Tibial nerve (tissue), 4 donors: Measurements from ENCODE around the gene PHYKPL. TPM values are rescaled to one million over a fixed set of nuclear protein-coding genes. Genes with fewer than 3 reads are reported as not detected.

Source experiments
- DNase-seq, 2 donors: peaks; one replicate each; pipeline ENCODE4 v3.0.0-alpha.2; 2019; ENCODE audit warnings: low spot score in 2 of 2
- H3K27ac ChIP-seq, 4 donors: fragments of 200-600 bp; sonication (generic) in 3 of 4; one replicate each; pipeline ENCODE4 v1.5.1; 2017 to 2019; ENCODE audit warnings: mild to moderate bottlenecking in 1 of 4
- H3K27me3 ChIP-seq, 2 donors: fragments of 200-600 bp; sonication (generic) in 1 of 2; one replicate each; pipeline versions ENCODE4 v1.5.1 to v1.6.0; 2017 to 2019
- H3K36me3 ChIP-seq, 3 donors: fragments of 200-600 bp; sonication (generic); one replicate each; pipeline ENCODE4 v1.5.1; 2018 to 2019
- H3K4me1 ChIP-seq, 4 donors: fragments of 200-600 bp; sonication (generic) in 3 of 4; one replicate each; pipeline ENCODE4 v1.5.1; 2017 to 2019
- H3K4me3 ChIP-seq, 4 donors: fragments of 200-600 bp; sonication (generic) in 3 of 4; one replicate each; pipeline ENCODE4 v1.5.1; 2017 to 2019; ENCODE audit warnings: mild to moderate bottlenecking in 1 of 4, moderate library complexity in 1 of 4
- H3K9me3 ChIP-seq, 4 donors: fragments of 200-600 bp; sonication (generic) in 3 of 4; one replicate each; pipeline ENCODE4 v1.5.1; 2017 to 2019
- EP300 ChIP-seq, 2 donors: sonication (generic); formaldehyde crosslinking; IDR thresholded peaks; one replicate each; pipeline ENCODE4 v1.6.1; 2017; ENCODE audit warnings: antibody characterized with exemption in 2 of 2, mild to moderate bottlenecking in 1 of 2
- POLR2A ChIP-seq, 2 donors: fragments of 450-650 bp; IDR thresholded peaks; one replicate each; pipeline ENCODE4 v1.6.1; 2017; ENCODE audit warnings: antibody characterized with exemption in 2 of 2, mild to moderate bottlenecking in 2 of 2, moderate library complexity in 2 of 2
- WGBS, 2 donors: methylation state at CpG; one replicate each; pipeline ENCODE4 v1.1.5; 2018; 5-methylcytosine and 5-hydroxymethylcytosine counted together
- total RNA-seq, 4 donors: library from RNA; depleted of rRNA; stranded (reverse); fragments of >200 nt; gene quantifications; one replicate each; pipeline ENCODE4 v1.1.0, GENCODE V29; 2016
- TF ChIP-seq, protein P1 (sequence below), 5 experiments: fragments of 200-600 bp in 3 of 5; fragments of 450-650 bp in 2 of 5; sonication (generic) in 3 of 5; IDR thresholded peaks; one replicate each; pipeline ENCODE4 v1.5.1; 2016 to 2019; ENCODE audit warnings: antibody characterized with exemption in 5 of 5, mild to moderate bottlenecking in 3 of 5, moderate library complexity in 2 of 5

The PHYKPL gene
- total RNA-seq, 4 donors from 2014 or later: 77.2 to 121 (median 97.1) TPM

DNA sequence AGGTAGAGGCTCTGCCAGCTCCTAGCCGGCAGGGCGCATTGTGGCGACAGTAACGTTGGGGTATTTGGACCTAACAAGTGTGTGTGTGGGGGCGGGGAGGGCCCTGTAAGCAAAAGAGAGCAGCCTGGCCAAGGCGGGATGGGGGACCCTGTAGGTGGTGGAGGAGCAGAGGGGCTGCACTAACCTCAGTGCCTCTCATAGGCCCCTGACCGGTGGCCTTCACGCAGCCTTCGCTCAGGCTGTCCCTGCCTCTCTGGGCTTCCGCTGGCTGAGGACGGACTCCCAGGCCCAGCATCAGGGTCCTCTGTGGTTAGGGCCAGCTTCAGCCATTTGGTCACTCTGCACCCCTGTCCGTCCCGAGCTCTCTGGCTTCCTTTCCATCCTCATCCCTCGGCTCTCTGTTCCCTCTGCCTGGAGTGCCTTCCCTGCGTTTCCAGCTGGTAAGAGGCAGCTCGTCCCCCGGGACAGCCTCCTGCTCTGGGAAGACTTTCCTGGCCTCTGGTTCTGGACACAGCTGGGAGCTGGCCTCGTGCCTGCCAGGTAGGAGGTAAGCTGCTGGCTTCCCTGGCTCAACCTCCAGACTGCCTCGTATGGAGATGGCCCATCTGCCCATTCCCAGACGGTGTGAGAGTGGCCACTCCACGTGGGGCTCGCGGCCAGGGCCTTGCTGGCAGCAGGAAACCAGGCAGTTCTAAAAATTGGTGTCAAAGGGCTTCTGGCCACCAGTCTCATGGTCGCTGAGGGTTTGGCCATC is 39.3 kb upstream of the PHYKPL start:
- no peak overlapping the region for H3K27ac ChIP-seq
- TF ChIP-seq EP300 (IDR thresholded peaks at IDR 0.05) (no peak), POLR2A (IDR thresholded peaks at IDR 0.05) (no peak)
- TF ChIP-seq, protein P1, sequence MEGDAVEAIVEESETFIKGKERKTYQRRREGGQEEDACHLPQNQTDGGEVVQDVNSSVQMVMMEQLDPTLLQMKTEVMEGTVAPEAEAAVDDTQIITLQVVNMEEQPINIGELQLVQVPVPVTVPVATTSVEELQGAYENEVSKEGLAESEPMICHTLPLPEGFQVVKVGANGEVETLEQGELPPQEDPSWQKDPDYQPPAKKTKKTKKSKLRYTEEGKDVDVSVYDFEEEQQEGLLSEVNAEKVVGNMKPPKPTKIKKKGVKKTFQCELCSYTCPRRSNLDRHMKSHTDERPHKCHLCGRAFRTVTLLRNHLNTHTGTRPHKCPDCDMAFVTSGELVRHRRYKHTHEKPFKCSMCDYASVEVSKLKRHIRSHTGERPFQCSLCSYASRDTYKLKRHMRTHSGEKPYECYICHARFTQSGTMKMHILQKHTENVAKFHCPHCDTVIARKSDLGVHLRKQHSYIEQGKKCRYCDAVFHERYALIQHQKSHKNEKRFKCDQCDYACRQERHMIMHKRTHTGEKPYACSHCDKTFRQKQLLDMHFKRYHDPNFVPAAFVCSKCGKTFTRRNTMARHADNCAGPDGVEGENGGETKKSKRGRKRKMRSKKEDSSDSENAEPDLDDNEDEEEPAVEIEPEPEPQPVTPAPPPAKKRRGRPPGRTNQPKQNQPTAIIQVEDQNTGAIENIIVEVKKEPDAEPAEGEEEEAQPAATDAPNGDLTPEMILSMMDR (IDR thresholded peaks at IDR 0.05): no peak
- WGBS, 2 donors: 69 to 80% methylated on average over 22 to 24 of the region's 24 CpGs
- peaks cover 0 to 3% of the 10 kb centered on the region in 2 donors for H3K27me3 ChIP-seq
- H3K4me1 ChIP-seq: peaks cover 0 to 3% (median 0%) of the 10 kb centered on the region in 4 donors
- no peak overlapping the region for H3K4me3 ChIP-seq
- peaks cover 0 to 9% (median 0%) of the 10 kb centered on the region in 4 donors for H3K9me3 ChIP-seq
- no peaks in the 10 kb centered on the region for H3K36me3 ChIP-seq
- no peak for DNase-seq

DNA sequence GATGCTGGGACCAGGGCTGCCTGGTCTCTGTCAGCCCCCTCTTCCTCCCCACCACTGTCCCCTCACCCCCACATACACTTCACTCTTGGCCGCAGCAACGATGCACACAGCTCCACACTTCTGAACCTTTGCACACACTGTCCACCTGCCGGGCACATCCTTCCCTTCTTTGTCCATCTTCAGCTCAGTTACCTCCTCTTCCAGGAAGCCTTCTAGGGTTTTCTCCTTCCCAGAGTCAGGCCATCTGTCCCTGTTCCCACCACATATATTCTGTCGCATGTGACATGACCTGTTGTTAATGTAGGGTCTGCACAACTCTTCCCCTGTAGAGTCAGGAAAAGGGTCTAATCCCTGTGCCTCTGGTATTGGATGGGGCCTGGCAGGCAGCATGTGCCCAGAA is 38.6 kb upstream of the PHYKPL start:
- Histone ChIP-seq H3K27me3 (peaks cover 0 to under 1% of the 10 kb centered on the region in 2 donors), H3K27ac (no peak overlapping the region), H3K4me1 (peaks cover 0 to 3% (median 0%) of the 10 kb centered on the region in 4 donors), H3K36me3 (no peaks in the 10 kb centered on the region), H3K4me3 (no peak overlapping the region), H3K9me3 (peaks cover 0 to 8% (median 0%) of the 10 kb centered on the region in 4 donors)
- 87 to 92% methylated on average over 4 of the region's 4 CpGs for whole genome bisulfite sequencing, 2 donors
- TF ChIP-seq EP300 (IDR thresholded peaks at IDR 0.05) (no peak), POLR2A (IDR thresholded peaks at IDR 0.05) (no peak)
- TF ChIP-seq, protein P1 (IDR thresholded peaks at IDR 0.05): no peak
- DNase-seq: no peak

DNA sequence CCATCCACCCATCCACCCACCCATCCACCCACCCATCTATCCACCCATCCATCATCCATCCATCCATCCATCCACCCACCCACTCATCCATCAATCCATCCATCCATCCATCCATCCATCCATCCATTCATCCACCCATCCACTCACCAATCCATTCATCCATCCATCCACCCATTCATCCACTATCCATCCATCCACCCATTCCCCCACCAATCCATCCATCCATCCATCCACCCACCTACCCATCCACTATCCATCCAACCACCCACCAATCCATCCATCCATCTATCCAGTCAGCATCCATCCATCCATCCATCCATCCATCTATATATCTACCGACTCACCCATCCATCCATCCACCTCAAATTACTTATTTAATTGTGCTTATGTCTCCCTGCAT is 36.9 kb upstream of the PHYKPL start:
- Histone ChIP-seq H3K27ac (no peak overlapping the region), H3K4me3 (no peak overlapping the region), H3K9me3 (no peaks in the 10 kb centered on the region), H3K27me3 (no peaks in the 10 kb centered on the region), H3K4me1 (peaks cover 0 to 3% (median 0%) of the 10 kb centered on the region in 4 donors), H3K36me3 (no peaks in the 10 kb centered on the region)
- no peak for DNase-seq
- WGBS, 2 donors: 95 to 100% methylated on average over 1 of the region's 1 CpG
- TF ChIP-seq EP300 (IDR thresholded peaks at IDR 0.05) (no peak), POLR2A (IDR thresholded peaks at IDR 0.05) (no peak)
- TF ChIP-seq, protein P1 (IDR thresholded peaks at IDR 0.05): no peak

DNA sequence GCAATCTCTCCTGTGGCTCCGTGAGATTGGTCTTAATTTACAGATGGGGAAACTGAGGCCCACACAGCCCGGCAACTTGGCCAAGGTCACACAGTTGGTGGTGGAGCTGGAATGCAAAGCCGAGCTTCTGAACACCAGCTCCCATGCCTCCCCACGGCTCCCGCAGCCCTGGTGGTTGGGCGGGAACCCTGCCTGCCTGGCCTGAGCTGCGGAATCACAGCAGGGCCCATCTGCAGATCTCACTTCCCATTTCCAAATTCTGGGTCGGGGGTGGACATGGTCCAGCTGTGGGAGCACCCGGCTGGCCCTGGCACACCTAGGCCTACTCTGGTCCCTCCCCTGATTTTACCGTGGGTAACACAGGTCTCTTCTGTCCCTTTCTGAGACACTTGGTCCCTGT is 35.3 kb upstream of the PHYKPL start:
- no peaks in the 10 kb centered on the region for H3K4me1 ChIP-seq

DNA sequence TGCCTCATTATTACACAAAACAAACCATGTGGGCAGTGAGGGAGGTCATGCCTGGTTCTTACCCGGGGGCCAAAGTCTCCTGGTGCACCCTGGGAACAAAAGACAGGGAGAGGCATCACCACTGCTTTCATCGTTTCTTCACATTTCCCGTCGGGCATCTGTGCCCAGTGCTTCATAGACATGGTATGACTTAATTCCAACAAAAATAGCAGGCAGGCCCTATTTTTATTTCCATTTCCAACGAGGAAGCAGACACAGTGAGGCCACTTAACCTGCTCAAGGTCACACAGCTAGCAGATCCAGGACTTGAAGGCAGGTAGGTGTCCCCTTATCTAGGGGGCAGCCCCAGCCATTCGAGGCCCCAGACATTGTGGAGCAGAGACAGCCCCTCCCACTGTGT is 34.6 kb upstream of the PHYKPL start:
- Histone ChIP-seq H3K27ac (no peak overlapping the region), H3K9me3 (peaks cover 0 to 4% (median 0%) of the 10 kb centered on the region in 4 donors), H3K4me1 (no peaks in the 10 kb centered on the region), H3K27me3 (no peaks in the 10 kb centered on the region), H3K4me3 (no peak overlapping the region), H3K36me3 (no peaks in the 10 kb centered on the region)
- 61 to 66% methylated on average over 6 of the region's 6 CpGs for WGBS, 2 donors
- DNase-seq: no peak
- TF ChIP-seq POLR2A (IDR thresholded peaks at IDR 0.05) (no peak), EP300 (IDR thresholded peaks at IDR 0.05) (no peak)
- TF ChIP-seq, protein P1 (IDR thresholded peaks at IDR 0.05): no peak

More for the DNA sequence above, 35.3 kb upstream of the PHYKPL start:
- H3K9me3 ChIP-seq: peaks cover 0 to 4% (median 0%) of the 10 kb centered on the region in 4 donors
- TF ChIP-seq POLR2A (IDR thresholded peaks at IDR 0.05) (no peak), EP300 (IDR thresholded peaks at IDR 0.05) (no peak)
- TF ChIP-seq, protein P1 (IDR thresholded peaks at IDR 0.05): no peak
- WGBS, 2 donors: 73 to 80% methylated on average over 3 to 5 of the region's 10 CpGs
- H3K4me3 ChIP-seq: no peak overlapping the region
- no peaks in the 10 kb centered on the region for H3K27me3 ChIP-seq
- H3K36me3 ChIP-seq: no peaks in the 10 kb centered on the region
- no peak overlapping the region for H3K27ac ChIP-seq
- DNase-seq: no peak
